ENCODE data around the gene NUP98. TPM values are rescaled to one million over a fixed set of nuclear protein-coding genes. Genes with fewer than 3 reads are reported as not detected.

Gene NUP98
- polyA plus RNA-seq, 1 of the 3 experiments (the other 2 are of a cell fraction), result 56.4 TPM

DNA sequence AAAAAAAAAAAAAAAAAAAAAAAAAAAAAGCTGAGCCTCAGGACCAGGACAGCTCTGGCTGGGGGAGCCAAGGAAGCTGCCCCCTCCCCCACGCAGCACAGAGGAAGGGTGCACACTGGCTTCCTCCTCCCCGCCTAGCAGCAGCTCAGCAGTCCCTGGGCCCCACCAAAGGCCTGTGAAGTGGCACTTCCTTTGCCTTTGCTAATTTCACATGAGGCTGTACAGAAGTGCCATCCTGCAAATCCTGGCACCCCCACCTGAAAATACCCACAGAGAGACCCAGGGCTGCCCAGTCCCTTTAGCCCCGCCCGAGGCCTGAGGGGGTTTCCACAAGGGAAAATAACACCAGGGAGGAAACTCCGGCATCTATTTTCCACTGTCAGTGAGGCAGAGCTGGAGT, 39.5 kb upstream of the NUP98 start:
- ChIA-PET CTCF (interaction anchor here (2.8 to 12.1 kb wide), 2 partner anchors 15 to 29 kb away, joined by 10 to 134 read pairs; partner anchors contain the start of gene STIM1), POLR2A (interaction anchor here (0.8 kb wide), 1 partner anchor 39 kb away, joined by 3 read pairs; the partner anchor contains the start of gene NUP98)
- Histone ChIP-seq H3K9ac (no peak overlapping the region), H3K9me3 (no peaks in the 10 kb centered on the region), H3K27ac (ENCODE audit: low read depth in 2 of 2, low read length in 1 of 2) (no peak overlapping the region), H3K9me2 (no peaks in the 10 kb centered on the region), H4K20me1 (ENCODE audit: insufficient read depth) (peaks cover 75% of the 10 kb centered on the region), H2AFZ (ENCODE audit: low read depth) (no peak overlapping the region), H3K4me2 (no peak overlapping the region), H3K4me1 (ENCODE audit: control insufficient read depth in 1 of 2, insufficient read depth in 2 of 2, low read depth in 1 of 2, low read length in 1 of 2) (peaks cover 5 to 20% of the 10 kb centered on the region in 2 experiments; a peak in 2 of 4 replicates), H3K79me2 (ENCODE audit: insufficient read depth) (peaks cover 89% of the 10 kb centered on the region), H3F3A (replicated peaks; ENCODE audit: insufficient read depth) (peaks cover 4% of the 10 kb centered on the region), H3K36me3 (replicated peaks in 1 of 2; ENCODE audit: control insufficient read depth in 1 of 2, insufficient read depth in 2 of 2, low read length in 1 of 2) (peaks cover 3 to 4% of the 10 kb centered on the region in 2 experiments), H3K4me3 (ENCODE audit: low read depth in 2 of 2, low read length in 1 of 2) (no peak overlapping the region), H3K27me3 (ENCODE audit: insufficient read depth) (no peaks in the 10 kb centered on the region)
- TF ChIP-seq RXRA (IDR thresholded peaks at IDR 0.05; ENCODE audit: borderline replicate concordance, low read depth), result no peak
- TF ChIP-seq MEF2A (IDR thresholded peaks at IDR 0.05; ENCODE audit: borderline replicate concordance, low read depth), result no peak
- TF ChIP-seq, protein P1, sequence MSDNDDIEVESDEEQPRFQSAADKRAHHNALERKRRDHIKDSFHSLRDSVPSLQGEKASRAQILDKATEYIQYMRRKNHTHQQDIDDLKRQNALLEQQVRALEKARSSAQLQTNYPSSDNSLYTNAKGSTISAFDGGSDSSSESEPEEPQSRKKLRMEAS (IDR thresholded peaks at IDR 0.05; ENCODE audit: low read depth), result no peak
- TF ChIP-seq GATA2 (CRISPR knock-in tag; IDR thresholded peaks at IDR 0.05), result no peak
- TF ChIP-seq ELF1 (IDR thresholded peaks at IDR 0.05), result no peak
- no peak for TF ChIP-seq EP300 (IDR thresholded peaks at IDR 0.05; ENCODE audit: borderline replicate concordance in 1 of 2, low read depth in 1 of 2, low read length in 1 of 2)
- TF ChIP-seq FOXM1 (IDR thresholded peaks at IDR 0.05; ENCODE audit: low read depth), result no peak
- no peak for TF ChIP-seq EZH2phosphoT487 (IDR thresholded peaks at IDR 0.05; ENCODE audit: borderline replicate concordance, low read depth)
- no peak for TF ChIP-seq SIN3A (IDR thresholded peaks at IDR 0.05; ENCODE audit: borderline replicate concordance, low read depth, low read length)
- TF ChIP-seq NRF1 (IDR thresholded peaks at IDR 0.05; ENCODE audit: low read depth, low read length), result no peak
- no peak for TF ChIP-seq JUND (IDR thresholded peaks at IDR 0.05)
- TF ChIP-seq, protein P2, sequence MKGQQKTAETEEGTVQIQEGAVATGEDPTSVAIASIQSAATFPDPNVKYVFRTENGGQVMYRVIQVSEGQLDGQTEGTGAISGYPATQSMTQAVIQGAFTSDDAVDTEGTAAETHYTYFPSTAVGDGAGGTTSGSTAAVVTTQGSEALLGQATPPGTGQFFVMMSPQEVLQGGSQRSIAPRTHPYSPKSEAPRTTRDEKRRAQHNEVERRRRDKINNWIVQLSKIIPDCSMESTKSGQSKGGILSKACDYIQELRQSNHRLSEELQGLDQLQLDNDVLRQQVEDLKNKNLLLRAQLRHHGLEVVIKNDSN (IDR thresholded peaks at IDR 0.05; ENCODE audit: borderline replicate concordance, low read depth), result no peak
- TF ChIP-seq, protein P3, sequence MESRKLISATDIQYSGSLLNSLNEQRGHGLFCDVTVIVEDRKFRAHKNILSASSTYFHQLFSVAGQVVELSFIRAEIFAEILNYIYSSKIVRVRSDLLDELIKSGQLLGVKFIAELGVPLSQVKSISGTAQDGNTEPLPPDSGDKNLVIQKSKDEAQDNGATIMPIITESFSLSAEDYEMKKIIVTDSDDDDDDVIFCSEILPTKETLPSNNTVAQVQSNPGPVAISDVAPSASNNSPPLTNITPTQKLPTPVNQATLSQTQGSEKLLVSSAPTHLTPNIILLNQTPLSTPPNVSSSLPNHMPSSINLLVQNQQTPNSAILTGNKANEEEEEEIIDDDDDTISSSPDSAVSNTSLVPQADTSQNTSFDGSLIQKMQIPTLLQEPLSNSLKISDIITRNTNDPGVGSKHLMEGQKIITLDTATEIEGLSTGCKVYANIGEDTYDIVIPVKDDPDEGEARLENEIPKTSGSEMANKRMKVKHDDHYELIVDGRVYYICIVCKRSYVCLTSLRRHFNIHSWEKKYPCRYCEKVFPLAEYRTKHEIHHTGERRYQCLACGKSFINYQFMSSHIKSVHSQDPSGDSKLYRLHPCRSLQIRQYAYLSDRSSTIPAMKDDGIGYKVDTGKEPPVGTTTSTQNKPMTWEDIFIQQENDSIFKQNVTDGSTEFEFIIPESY (IDR thresholded peaks at IDR 0.05; ENCODE audit: borderline replicate concordance, low read depth), result no peak
- TF ChIP-seq TEAD4 (IDR thresholded peaks at IDR 0.05; ENCODE audit: borderline replicate concordance, insufficient read depth), result no peak
- no peak for TF ChIP-seq POLR2AphosphoS5 (IDR thresholded peaks at IDR 0.05; ENCODE audit: low read depth, low read length)
- TF ChIP-seq NFIC (IDR thresholded peaks at IDR 0.05; ENCODE audit: borderline replicate concordance), result no peak
- TF ChIP-seq RAD21 (IDR thresholded peaks at IDR 0.05; ENCODE audit: low read length), result no peak
- WGBS (ENCODE audit: low lambda C conversion rate), result 96% methylated on average over 4 of the region's 5 CpGs
- no peak for DNase-seq

Measured in SK-N-SH (cell line).